ENCODE measurements around the gene RPS6KL1. TPM values are rescaled to one million over a fixed set of nuclear protein-coding genes. Genes with fewer than 3 reads are reported as not detected.

Gene RPS6KL1
- total RNA-seq, 2 donors from 2014 or later = 9.1 to 14.0 TPM

- Histone ChIP-seq H3K4me1 (peaks cover 6% of the 10 kb centered on the region), H3K9me3 (no peaks in the 10 kb centered on the region), H3K4me3 (no peak overlapping the region), H3K27ac (no peak overlapping the region), H3K36me3 (no peaks in the 10 kb centered on the region), H3K9ac (ENCODE audit: low read depth in 2 of 2, low read length in 2 of 2) (peak overlapping the region in 1 of 2 donors; percentile 28), H3K27me3 (no peaks in the 10 kb centered on the region)
- no peak for TF ChIP-seq CTCF (IDR thresholded peaks at IDR 0.05)
- intact Hi-C loops (cut with DNase I) = loop anchor here (10.0 kb wide), 1 partner anchor 362 kb away; no protein-coding TSS in a partner anchor
- DNase-seq = no peak
Measured at GRCh38 chr14:74942608-74943007, 19.5 kb upstream of the RPS6KL1 start.

GRCh38 chr14:74942181-74942580 is 19.1 kb upstream of the RPS6KL1 start:
- peak overlapping the region; percentile 28 to 51 for H3K9ac ChIP-seq (ENCODE audit: low read depth in 2 of 2, low read length in 2 of 2)
- no peak for DNase-seq
- no peak overlapping the region for H3K4me3 ChIP-seq
- no peaks in the 10 kb centered on the region for H3K27me3 ChIP-seq
- H3K9me3 ChIP-seq = no peaks in the 10 kb centered on the region
- peak overlapping the region; percentile 39 for H3K27ac ChIP-seq
- intact Hi-C loops (cut with DNase I) = loop anchor here (10.0 kb wide), 1 partner anchor 363 kb away; no protein-coding TSS in a partner anchor
- TF ChIP-seq CTCF (IDR thresholded peaks at IDR 0.05) = no peak
- peaks cover 6% of the 10 kb centered on the region for H3K4me1 ChIP-seq
- H3K36me3 ChIP-seq = no peaks in the 10 kb centered on the region

GRCh38 chr14:74941676-74942097 is 18.6 kb upstream of the RPS6KL1 start:
- Histone ChIP-seq H3K9me3 (no peaks in the 10 kb centered on the region), H3K4me1 (peaks cover 6% of the 10 kb centered on the region), H3K9ac (ENCODE audit: low read depth in 2 of 2, low read length in 2 of 2) (peak overlapping the region; percentile 28 to 51), H3K27ac (peak overlapping the region; percentile 39), H3K4me3 (no peak overlapping the region), H3K27me3 (no peaks in the 10 kb centered on the region), H3K36me3 (no peaks in the 10 kb centered on the region)
- DNase-seq = no peak
- intact Hi-C loops (cut with DNase I) = loop anchor here (10.0 kb wide), 1 partner anchor 363 kb away; no protein-coding TSS in a partner anchor
- TF ChIP-seq CTCF (IDR thresholded peaks at IDR 0.05) = no peak

- intact Hi-C loops (cut with DNase I) = loop anchor here (10.0 kb wide), 1 partner anchor 364 kb away; no protein-coding TSS in a partner anchor
- TF ChIP-seq CTCF (IDR thresholded peaks at IDR 0.05) = no peak
- Histone ChIP-seq H3K4me3 (no peak overlapping the region), H3K27ac (peak overlapping the region; percentile 39), H3K4me1 (peaks cover 6% of the 10 kb centered on the region), H3K9me3 (no peaks in the 10 kb centered on the region), H3K27me3 (no peaks in the 10 kb centered on the region), H3K9ac (ENCODE audit: low read depth in 2 of 2, low read length in 2 of 2) (peak overlapping the region in 1 of 2 donors; percentile 51), H3K36me3 (no peaks in the 10 kb centered on the region)
- DNase-seq = no peak
Measured at GRCh38 chr14:74940956-74941565, 18.0 kb upstream of the RPS6KL1 start.

- no peaks in the 10 kb centered on the region for H3K27me3 ChIP-seq
- peak overlapping the region; percentile 62 for H3K27ac ChIP-seq
- intact Hi-C loops (cut with DNase I) = no loop called here
- H3K9ac ChIP-seq (ENCODE audit: low read depth in 2 of 2, low read length in 2 of 2) = no peak overlapping the region
- no peaks in the 10 kb centered on the region for H3K9me3 ChIP-seq
- TF ChIP-seq CTCF (IDR thresholded peaks at IDR 0.05) = no peak
- no peaks in the 10 kb centered on the region for H3K36me3 ChIP-seq
- DNase-seq = no peak
- H3K4me3 ChIP-seq = no peak overlapping the region
- H3K4me1 ChIP-seq = peaks cover 6% of the 10 kb centered on the region
Measured at GRCh38 chr14:74938531-74939495, 15.8 kb upstream of the RPS6KL1 start.

Data from colonic mucosa (tissue), 4 donors.